GM19438 (cell line): ENCODE measurements around the gene SDR42E2.
"Not testable (repeated sequence)": the region's sequence is repeated elsewhere in the genome, so short reads cannot be mapped to it uniquely, and the experiment has no call there.

Source experiments
- ATAC-seq: cut with Tn5 transposase; IDR thresholded peaks from one replicate; pipeline ENCODE4 v1.9.1; 2021; ENCODE audit warnings: low read depth; ENCODE audit not compliant: unreplicated experiment

The SDR42E2 gene

GRCh38 chr16:22210285-22210684 lies 48.0 kb downstream of the SDR42E2 start:
- no peak for ATAC-seq

GRCh38 chr16:22210854-22211253 lies 48.5 kb downstream of the SDR42E2 start:
- ATAC-seq, result no peak

- ATAC-seq, result no peak
Measured at GRCh38 chr16:22213236-22213635, 50.9 kb downstream of the SDR42E2 start.

- ATAC-seq, result no peak
Measured at GRCh38 chr16:22213801-22214200, 51.5 kb downstream of the SDR42E2 start.

GRCh38 chr16:22214402-22214801 lies 52.1 kb downstream of the SDR42E2 start:
- no peak for ATAC-seq

- ATAC-seq, result no peak
Measured at GRCh38 chr16:22214889-22215288, 52.6 kb downstream of the SDR42E2 start.

- ATAC-seq, result no peak
Measured at GRCh38 chr16:22216191-22216831, 54.0 kb downstream of the SDR42E2 start.

GRCh38 chr16:22216832-22217225 lies 54.5 kb downstream of the SDR42E2 start:
- not testable (repeated sequence) for ATAC-seq

GRCh38 chr16:22217890-22218730 lies 55.8 kb downstream of the SDR42E2 start:
- ATAC-seq, result peak; percentile 69

GRCh38 chr16:22219389-22220068 lies 57.2 kb downstream of the SDR42E2 start:
- no peak for ATAC-seq

- ATAC-seq, result no peak
Measured at GRCh38 chr16:22220069-22220440, 57.7 kb downstream of the SDR42E2 start.

- ATAC-seq, result no peak
Measured at GRCh38 chr16:22220714-22221113, 58.4 kb downstream of the SDR42E2 start.

- no peak for ATAC-seq
Measured at GRCh38 chr16:22222006-22222405, 59.7 kb downstream of the SDR42E2 start.

GRCh38 chr16:22222998-22223397 lies 60.7 kb downstream of the SDR42E2 start:
- no peak for ATAC-seq

- no peak for ATAC-seq
Measured at GRCh38 chr16:22225060-22225459, 62.8 kb downstream of the SDR42E2 start.

- ATAC-seq, result no peak
Measured at GRCh38 chr16:22229889-22230288, 67.6 kb downstream of the SDR42E2 start.

GRCh38 chr16:22232277-22233036 lies 70.2 kb downstream of the SDR42E2 start:
- no peak for ATAC-seq

- no peak for ATAC-seq
Measured at GRCh38 chr16:22233037-22233372, 70.7 kb downstream of the SDR42E2 start.

- no peak for ATAC-seq
Measured at GRCh38 chr16:22235839-22236745, 73.8 kb downstream of the SDR42E2 start.
